Posterior cingulate gyrus (tissue), 11 donors: ENCODE data around the gene NPFFR2.
A peak's percentile ranks its signal among the peaks of the same experiment; 100 is the strongest.
"Not testable (repeated sequence)": the region's sequence is repeated elsewhere in the genome, so short reads cannot be mapped to it uniquely, and the experiment has no call there.

Source experiments
- DNase-seq, 10 donors: peaks; one replicate each; pipeline versions ENCODE4 v3.0.0 to v3.0.0-alpha.2; 2020 to 2021; ENCODE audit warnings: mixed read lengths in 3 of 10
- intact Hi-C: fragments of 100-400 bp; cut with DNase I; formaldehyde crosslinking; loops from one replicate; pipeline ENCODE4 v1.15.1; 2023

Gene NPFFR2

GRCh38 chr4:72110886-72111285, 79.1 kb downstream of the NPFFR2 start:
- DNase-seq: no peak
- intact Hi-C loops: no loop called here

GRCh38 chr4:72111863-72112262, 80.1 kb downstream of the NPFFR2 start:
- no peak for DNase-seq
- intact Hi-C loops: no loop called here

GRCh38 chr4:72112514-72113156, 80.8 kb downstream of the NPFFR2 start:
- DNase-seq: no peak
- intact Hi-C loops: no loop called here

GRCh38 chr4:72118017-72118416, 86.2 kb downstream of the NPFFR2 start:
- intact Hi-C loops: no loop called here
- no peak for DNase-seq

- no peak for DNase-seq
- intact Hi-C loops: no loop called here
Measured at GRCh38 chr4:72119946-72120345, 88.1 kb downstream of the NPFFR2 start.

- DNase-seq: no peak
- intact Hi-C loops: no loop called here
Measured at GRCh38 chr4:72128741-72129140, 96.9 kb downstream of the NPFFR2 start.

GRCh38 chr4:72136429-72136828, 104.6 kb downstream of the NPFFR2 start:
- intact Hi-C loops: no loop called here
- DNase-seq: no peak

GRCh38 chr4:72139997-72140396, 108.2 kb downstream of the NPFFR2 start:
- intact Hi-C loops, DNase-seq: not testable (repeated sequence)

GRCh38 chr4:72144241-72144640, 112.4 kb downstream of the NPFFR2 start:
- no peak for DNase-seq
- intact Hi-C loops: no loop called here

GRCh38 chr4:72152731-72153130, 120.9 kb downstream of the NPFFR2 start:
- DNase-seq: no peak
- intact Hi-C loops: no loop called here

GRCh38 chr4:72153634-72154033, 121.8 kb downstream of the NPFFR2 start:
- intact Hi-C loops: not testable (repeated sequence)

GRCh38 chr4:72169285-72169684, 137.5 kb downstream of the NPFFR2 start:
- intact Hi-C loops: not testable (repeated sequence)
- peak in 1 of 10 donors; percentile 51 for DNase-seq

More at GRCh38 chr4:72153634-72154033, 121.8 kb downstream of the NPFFR2 start:
- DNase-seq: not testable (repeated sequence)

GRCh38 chr4:72169861-72170260, 138.1 kb downstream of the NPFFR2 start:
- no peak for DNase-seq
- intact Hi-C loops: no loop called here

GRCh38 chr4:72171761-72172160, 140.0 kb downstream of the NPFFR2 start:
- intact Hi-C loops: no loop called here
- no peak for DNase-seq

- DNase-seq: no peak
- intact Hi-C loops: no loop called here
Measured at GRCh38 chr4:72179342-72179741, 147.5 kb downstream of the NPFFR2 start.

GRCh38 chr4:72186714-72187113, 154.9 kb downstream of the NPFFR2 start:
- DNase-seq: no peak
- intact Hi-C loops: no loop called here

- intact Hi-C loops: no loop called here
- DNase-seq: peak in 2 of 10 donors; percentile 37 to 44
Measured at GRCh38 chr4:72194046-72194445, 162.2 kb downstream of the NPFFR2 start.

GRCh38 chr4:72194453-72194852, 162.7 kb downstream of the NPFFR2 start:
- no peak for DNase-seq
- intact Hi-C loops: no loop called here
